NCI-H1694 treated with DMSO at 0.1 percent for 48 hours (cell line): Measurements from ENCODE around the gene RARB.

Experiments used
- DNase-seq: peaks from one replicate; lab custom pipeline; 2025; lab: John Stamatoyannopoulos, UW

RARB gene

DNA sequence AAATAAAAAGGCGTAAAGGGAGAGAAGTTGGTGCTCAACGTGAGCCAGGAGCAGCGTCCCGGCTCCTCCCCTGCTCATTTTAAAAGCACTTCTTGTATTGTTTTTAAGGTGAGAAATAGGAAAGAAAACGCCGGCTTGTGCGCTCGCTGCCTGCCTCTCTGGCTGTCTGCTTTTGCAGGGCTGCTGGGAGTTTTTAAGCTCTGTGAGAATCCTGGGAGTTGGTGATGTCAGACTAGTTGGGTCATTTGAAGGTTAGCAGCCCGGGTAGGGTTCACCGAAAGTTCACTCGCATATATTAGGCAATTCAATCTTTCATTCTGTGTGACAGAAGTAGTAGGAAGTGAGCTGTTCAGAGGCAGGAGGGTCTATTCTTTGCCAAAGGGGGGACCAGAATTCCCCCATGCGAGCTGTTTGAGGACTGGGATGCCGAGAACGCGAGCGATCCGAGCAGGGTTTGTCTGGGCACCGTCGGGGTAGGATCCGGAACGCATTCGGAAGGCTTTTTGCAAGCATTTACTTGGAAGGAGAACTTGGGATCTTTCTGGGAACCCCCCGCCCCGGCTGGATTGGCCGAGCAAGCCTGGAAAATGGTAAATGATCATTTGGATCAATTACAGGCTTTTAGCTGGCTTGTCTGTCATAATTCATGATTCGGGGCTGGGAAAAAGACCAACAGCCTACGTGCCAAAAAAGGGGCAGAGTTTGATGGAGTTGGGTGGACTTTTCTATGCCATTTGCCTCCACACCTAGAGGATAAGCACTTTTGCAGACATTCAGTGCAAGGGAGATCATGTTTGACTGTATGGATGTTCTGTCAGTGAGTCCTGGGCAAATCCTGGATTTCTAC is at the start of gene RARB:
TSS of gene RARB (plus strand) at position 322 of the 847 bp plus-strand sequence. CDS start at position 791, 469 bp downstream.
- DNase-seq: peak; percentile 21

DNA sequence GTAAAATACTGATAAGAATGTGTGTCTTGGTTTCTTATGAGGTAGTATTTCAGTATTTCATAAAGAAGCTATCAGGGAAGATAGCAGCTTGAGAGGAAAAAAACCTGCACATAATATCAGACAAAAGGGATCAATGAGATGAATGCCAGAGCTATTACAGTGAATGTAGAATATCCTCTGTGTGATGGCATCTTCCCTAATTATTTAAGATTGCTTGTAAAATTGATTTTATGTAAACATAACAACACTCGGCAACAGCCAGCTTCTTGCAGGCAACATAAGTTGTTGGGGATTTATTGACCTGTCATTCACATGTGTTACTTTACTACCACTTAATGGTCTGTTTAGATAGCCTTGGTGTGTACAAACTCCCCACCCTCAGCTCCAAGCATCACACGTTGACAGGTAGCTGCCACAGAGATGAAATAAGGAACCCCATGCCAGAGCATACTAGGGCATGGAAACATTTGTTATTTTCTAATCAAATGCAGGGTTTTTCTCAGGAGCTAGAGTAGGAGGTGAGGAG is 49.2 kb upstream of the RARB start:
- DNase-seq: no peak

DNA sequence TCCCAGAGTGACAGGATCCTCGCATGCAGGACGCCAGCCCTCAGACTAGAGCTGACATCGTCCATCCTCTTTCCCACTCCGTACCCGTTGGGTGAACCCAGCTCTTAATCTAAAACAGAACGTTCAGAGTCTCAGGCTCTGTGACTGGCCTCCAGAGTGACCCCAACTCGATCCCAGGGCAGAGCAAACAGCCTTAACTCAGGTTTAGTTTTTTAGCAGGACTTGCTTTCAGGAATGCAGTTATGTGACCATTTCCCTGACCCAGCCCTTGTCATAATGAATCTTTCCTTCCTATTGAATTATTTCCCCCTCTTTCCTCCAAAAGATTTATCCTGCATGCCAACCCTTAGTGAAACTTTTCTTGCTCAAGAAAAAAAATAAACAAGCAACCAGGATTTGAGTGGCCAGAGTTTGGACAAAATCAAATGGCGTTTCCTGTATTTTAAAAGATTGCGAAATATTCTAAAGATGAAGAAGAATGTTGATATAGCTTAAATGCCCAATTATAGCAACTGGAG is 47.8 kb upstream of the RARB start:
- DNase-seq: no peak

DNA sequence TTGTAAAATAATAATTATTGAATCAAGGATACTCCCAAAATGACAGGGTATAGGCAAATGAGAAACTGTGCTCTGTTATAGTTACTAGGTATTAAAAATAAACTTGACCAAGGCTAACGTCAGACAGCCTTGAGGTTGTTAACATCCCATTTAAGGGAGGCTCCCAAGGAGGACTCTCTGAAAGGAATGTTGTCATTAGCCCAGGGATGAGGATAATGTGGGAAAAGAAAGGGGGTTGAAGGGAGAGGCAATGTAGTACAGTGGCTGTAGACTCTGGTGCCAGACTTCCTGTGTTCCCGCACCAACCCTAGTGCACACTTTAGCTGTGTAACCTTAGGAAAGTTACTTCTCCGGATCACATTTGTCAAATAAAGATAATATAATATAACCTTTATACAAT is 47.0 kb upstream of the RARB start:
- DNase-seq: no peak

DNA sequence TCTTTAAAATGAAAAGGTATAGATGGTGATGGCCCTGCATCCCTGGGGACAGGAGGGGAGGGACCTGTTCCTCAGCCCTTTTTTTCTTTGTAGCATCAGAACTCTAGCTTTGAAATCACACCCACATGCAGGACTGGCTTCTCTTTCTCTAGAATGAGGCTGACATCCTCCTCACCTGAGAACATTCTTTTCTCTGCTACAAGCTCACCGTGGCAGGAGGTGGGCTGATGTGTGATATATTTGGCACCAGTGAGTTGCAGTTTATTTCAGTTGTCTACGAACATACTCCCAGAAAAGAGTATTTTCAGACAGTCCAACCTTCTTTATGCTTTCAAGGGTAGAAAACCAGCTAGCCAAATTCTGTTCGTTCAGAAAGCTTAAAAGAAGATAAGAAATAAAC is 43.6 kb upstream of the RARB start:
- DNase-seq: no peak

DNA sequence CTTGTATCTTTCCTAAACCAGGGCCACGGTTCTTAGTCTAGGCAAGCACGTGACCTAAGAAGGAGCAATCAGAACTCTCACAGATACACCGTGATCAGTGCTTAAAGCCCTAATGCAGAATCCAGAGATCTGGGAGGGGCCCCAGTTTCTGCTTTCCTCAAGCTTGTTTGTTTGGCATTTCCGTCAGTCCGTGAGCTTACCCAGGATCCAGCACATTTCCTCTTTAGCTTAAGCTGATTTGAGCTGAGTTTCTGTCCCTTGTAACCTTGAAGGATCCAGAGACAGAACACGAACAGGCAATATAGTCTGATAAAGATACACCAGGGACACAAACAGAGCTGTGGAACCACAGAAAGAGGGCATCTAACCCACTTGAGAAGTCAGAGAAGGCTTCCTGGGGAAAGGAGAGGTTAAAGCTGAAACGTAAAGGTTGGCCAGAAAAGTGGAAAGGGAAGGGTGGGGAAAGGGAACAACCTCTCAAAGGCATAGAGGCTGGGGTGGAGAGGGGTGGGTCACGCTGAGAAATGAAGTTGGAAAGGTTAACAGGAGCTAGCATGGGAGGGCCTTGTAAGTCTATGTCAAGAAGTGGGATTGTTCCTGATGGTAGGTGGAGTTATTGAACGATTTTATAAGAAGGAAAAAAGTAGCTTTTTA is 42.1 kb upstream of the RARB start:
- DNase-seq: no peak

DNA sequence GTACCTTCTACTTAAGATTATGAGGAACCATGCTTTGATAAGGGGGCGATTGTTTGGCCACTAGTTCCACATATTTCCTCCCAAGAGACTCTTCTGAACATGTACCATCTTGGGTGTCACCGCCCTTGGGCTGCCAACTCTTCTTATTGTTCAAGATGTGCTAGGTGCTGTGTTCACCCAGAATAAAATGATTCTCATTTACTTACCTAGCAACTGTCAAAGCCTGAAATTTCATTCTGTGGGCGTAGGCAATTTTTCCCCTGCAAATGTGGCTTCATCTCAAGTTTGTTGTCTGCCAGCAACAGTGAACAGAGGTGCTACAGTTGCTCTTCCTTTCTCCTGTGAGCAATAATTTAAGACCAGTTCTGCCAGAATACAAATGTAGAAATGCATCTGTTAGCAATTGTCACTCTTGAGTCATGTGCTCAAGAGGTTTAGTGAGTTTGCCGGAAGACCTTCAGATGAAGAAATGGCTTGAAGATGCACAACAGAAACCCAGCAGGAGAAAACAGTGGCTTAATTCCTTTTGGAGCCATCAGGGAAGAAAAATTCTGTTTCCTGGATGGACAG is 41.3 kb upstream of the RARB start:
- DNase-seq: no peak

DNA sequence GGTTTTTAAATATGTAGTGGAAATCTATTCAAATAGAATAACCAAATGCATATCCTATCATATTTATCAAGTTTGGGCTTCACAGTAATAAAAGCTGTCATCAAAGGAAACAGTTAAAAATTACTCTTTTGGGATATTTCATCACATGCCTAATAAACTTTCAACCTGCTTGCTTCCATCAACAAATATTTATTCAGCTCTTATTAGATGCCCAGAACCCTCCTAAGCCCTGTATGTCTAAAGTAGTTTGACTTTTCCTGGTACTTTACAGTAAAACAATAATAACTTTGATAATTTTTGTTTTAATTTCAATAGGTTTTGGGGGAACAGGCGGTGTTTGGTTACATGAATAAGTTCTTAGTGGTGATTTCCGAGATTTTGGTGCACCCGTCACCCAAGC is 37.5 kb upstream of the RARB start:
- no peak for DNase-seq

DNA sequence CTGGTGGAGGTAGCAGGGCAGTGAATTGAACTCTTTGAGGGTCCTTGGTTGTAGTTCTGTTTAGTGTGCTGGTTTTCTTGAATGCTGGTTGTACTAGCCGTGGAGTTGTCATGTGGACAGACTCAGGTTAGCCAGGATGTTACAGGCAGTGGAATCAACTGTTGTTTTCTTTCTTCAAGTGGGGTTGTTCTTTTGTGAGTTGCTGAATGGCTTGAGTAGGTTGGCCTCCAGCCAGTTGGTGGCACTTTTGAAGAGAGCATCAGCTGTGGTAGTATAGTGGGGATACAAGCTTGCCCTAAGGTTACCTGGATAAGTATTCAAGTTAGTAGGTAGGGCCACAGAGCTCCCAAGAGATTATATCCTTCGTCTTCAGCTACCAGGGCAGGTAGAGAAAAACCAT is 31.8 kb upstream of the RARB start:
- DNase-seq: no peak

DNA sequence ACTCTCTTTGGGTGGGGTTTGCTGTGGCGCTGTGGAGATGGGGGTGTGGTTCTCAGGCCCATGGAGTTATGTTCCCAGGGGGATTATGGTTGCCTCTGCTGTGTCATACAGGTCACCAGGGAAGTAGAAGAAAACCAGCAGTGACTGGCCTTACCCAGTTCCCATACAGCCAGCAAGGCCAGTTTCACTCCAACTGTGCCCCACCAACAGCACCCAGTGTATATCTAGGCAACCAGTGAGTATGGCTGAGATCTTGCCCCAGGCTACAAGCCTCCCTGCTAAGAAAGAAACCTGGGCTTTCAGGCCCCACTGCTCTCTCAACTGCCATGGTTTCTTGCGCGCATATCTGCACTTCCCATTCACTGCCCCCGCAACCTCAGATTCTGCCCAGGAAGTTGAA is 31.4 kb upstream of the RARB start:
- DNase-seq: no peak

DNA sequence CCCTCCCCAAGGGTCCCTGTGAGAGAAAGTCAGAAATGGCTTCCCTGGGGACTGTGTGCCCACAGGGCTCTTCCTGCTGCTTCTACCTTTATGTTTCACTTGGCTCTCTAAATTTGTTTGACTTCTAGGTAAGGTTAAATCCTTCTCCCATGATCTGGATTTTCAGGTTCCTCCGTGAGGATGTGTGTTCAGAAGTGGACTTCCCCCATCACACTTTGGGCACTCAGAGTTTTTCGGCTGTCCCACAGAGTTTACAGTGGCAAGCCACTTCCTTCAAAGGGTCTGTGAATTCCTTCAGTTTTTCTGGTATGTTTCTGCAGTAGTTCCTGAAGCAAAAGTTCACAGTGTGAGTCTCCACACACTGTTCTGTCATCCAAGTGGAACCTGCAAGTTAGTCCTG is 30.9 kb upstream of the RARB start:
- DNase-seq: no peak

DNA sequence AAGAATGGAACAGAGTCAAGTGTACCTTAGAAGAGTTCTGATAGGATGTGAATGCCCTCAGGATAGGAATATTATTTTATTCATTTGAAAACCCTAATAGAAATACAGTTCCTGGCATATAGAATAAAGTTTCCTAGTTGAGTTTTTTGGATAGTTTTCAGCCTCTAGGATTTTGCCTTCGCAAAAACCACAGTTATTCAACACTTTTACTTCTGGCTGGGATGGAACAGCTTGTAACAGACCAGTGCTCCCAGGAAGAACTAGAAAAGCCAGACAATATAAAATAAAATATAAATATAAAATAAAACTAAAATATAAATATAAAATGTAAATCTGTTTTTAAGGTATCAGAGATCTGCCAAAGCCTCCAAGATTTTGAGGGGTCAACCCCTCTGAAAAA is 27.5 kb upstream of the RARB start:
- no peak for DNase-seq

DNA sequence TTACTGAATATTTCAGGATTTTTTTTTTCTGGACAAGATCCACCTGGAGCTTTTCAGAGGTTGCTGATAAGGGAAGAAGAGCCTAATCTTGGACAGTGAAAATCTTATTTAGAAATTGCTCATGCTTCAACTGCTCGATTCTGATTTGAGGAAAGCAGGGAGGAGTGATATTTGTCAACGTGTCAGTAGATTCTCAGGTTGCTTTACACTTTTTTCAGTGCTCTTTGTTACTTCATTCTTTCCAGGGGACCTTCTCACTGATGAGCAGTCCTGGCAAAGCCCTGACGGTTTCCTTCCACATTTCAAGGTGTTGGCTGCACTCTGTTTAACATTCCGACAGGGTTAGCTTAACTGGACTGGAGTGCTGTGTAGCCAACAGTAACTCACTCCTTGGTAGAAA is 24.1 kb upstream of the RARB start:
- no peak for DNase-seq

DNA sequence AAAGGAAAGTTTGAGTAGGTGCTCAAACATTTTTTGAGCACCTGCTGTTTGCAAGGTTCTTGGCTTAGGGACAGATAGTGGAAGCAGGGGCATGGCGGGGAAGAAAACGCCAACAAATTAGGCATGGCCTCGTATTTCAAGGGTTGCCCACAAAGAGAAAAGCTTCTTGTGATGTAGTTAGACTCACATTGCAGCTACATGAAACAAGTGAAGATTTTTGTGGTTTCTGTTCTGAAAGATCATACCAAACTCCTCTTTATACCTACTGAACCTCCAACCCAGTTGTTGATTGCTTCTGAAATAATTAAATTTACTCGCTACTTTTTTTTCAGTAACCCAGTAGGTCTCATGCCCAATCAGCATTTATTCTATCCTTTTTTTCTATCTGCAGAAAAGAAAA is 23.5 kb upstream of the RARB start:
- no peak for DNase-seq

DNA sequence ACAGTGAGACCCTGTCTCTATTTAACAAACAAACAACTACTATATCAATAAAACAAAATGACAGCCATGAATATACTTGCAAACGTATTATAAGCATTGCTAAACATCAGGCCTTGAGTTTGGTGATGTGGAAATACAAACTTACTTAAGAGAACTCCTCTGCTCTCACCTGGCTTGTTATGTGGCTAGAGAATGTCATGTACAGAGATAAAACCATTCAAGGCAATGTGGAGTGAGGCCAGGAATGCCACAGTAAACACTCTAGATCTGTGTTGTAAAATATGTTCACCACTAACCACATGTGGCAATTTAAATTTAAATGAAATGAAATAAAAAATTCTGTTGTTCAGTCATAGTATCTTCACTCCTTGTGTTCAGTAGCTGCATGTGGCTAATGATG is 22.7 kb upstream of the RARB start:
- DNase-seq: no peak

DNA sequence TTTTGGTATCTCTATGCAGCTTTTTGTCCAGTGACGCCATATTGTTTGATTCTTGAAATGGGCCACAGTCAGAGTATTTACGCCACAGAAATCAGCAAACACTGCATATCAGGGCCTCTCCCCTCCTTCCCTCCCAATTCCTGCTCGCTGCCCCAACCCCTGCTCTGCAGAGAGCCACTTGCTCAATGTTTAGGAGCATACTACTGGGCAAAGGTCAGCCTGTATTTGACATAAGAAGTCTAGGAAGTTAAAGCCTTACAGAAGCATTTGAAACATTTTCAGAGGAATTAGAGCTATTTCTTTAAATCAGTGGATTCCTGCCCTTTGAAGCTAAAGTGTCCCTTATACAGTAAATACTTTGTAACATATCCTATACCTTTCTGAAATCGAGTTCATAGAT is 17.4 kb upstream of the RARB start:
- no peak for DNase-seq

DNA sequence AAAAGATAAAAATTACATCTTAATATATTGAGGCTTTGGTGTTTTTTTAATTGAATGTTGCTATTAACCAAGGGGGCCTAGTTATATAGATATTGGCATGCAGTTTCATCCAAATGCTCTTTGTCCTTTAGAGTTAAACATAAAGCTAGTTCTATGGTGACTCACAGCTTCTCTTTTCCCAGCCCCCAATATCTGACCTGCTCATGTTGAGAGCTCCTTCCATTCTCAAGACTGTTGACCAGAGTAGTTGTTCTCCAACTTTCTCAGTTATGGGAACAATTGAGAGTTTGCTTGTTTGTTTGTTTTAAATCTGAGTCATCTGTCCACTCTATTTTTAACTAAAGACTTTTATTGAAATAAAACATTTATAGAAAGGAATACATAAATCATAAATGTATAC is 15.8 kb upstream of the RARB start:
- no peak for DNase-seq

DNA sequence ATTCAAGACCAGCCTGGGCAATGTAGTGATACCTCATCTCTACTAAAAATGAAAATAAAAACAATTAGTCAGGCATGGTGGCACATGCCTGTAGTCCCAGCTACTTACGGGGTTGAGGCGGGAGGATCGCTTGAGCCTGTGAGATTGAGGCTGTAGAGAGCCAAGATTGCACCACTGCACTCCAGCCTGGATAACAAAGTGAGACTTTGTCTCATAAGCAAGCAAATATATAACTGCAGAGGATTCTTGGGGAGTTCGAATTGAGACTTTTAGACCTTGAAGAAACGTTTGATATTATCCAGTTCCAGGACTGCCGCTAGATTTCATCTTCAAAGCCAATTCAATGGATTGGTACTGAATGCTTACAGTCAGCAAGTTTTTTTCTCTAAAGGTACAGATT is 11.9 kb upstream of the RARB start:
- no peak for DNase-seq

DNA sequence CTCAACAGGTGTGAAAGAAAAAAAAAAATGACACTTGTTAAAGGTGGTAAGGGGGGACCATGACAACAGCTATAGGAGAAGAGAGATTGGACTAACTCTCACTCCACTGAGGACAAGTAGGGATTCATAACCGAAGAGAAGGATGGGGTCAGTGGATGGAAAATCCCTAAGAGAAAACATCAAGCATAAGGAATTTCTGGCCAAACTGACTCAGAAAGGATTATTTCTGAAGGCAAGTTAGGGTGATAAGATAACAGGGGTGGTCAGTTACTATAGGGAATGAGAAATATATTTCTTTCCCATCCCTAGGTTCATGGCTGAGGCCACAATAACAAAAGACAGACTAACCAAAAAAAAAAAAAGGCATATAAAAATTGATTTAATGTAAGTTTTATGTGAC is 9.5 kb upstream of the RARB start:
- DNase-seq: no peak

DNA sequence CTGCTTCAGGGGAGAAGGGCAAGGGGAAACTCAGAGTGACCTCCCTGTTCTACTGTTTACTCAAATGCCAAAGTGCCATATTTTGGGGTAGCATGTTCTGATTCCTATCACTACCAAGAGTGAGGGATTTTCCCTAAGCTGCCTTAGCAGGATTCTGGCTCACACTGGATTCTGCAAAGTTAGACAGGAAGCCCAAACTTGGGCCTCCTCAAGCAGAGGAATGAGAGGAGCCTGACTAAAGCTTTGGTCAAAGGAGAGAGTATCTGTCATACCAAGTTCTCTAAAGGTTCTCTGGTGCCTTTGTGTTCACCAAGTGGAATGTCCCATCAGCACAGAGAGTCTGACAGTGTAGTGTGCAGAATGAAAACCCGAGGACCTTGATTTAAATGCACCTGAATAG is 8.8 kb upstream of the RARB start:
- DNase-seq: no peak

DNA sequence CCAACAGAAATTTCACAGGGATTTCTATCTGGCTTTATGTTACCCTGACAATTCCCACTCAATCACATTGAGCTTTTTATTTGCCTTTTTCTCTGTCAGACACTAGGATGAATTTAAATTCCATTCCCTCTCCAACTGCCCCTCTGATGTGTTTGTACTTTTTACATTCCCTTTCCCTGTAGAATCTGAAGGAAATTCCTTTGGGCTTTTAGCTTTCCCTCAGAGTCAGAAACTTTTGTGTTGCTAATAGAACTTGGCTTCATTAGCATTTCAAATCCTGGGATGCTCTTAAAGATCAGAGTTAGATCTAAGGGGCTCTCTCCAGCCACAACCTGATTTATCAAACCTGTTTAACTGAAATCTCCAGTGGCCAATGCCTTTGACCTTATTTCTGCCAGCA is 7.9 kb upstream of the RARB start:
- DNase-seq: no peak

DNA sequence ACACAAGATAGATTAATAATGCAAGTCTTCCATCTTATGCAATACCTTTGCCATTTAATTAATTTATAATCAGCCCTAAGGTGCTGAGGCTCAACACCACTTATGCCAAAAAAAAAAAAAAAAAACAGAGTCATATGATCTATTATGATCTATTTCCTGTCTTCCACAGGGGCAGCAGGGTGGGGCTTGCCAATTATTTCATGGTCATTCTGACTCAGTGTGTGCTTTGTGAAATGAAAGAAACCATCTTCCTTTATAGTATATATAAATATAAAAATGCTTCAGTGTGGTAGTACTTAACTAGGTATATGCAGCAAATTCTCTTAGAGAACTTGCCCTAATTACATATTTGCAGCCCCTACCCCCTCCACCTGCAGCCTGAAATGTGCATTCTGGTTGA is 7.2 kb upstream of the RARB start:
- DNase-seq: no peak

DNA sequence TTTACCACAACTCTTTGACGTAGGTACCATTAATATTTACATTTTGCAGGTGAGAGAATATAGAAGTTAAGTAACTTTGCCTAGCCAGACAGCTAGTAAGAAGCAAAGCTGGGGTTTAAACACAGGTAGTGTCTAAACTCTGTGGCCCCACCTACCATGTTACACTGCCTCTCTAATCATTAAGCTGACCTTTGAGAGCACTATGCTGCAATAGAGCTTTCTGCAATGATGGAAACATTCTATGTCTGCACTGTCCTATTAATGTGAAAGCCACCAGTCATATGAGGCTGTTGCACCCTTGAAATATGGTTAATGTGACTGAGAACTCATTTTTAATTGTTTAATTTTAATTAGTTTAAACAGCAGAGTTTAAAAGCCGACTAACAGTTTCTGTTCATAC is 6.3 kb upstream of the RARB start:
- no peak for DNase-seq
